Sciatic nerve (tissue), 2 donors: Measurements from ENCODE around the gene MGRN1. TPM values are rescaled to one million over a fixed set of nuclear protein-coding genes. Genes with fewer than 3 reads are reported as not detected.

Source experiments
- ATAC-seq: fragments of 200-7000 bp; cut with Tn5 transposase; one replicate; pipeline ENCODE4 v1.9.1; 2020; ENCODE audit warnings: mild to moderate bottlenecking, moderate library complexity
- DNase-seq: peaks from one replicate; pipeline ENCODE4 v3.0.0-alpha.2; 2020; ENCODE audit warnings: low spot score
- intact Hi-C: fragments of 100-400 bp; cut with DNase I; formaldehyde crosslinking; loops from one replicate; pipeline ENCODE4 v1.14.2; 2022
- total RNA-seq: library from RNA; stranded (reverse); fragmentation: NEBNext Ultra II Directional; extraction: Animal tissue kit (Norgen Biotek cat#: 25700); gene quantifications from one replicate; pipeline ENCODE4 v1.2.1, GENCODE V29; 2021
- donor health status: DM: no; HTN: no; CAD: no.
- donor health status: DM: no; HTN: no; CAD: no.

Gene MGRN1
- total RNA-seq, 1 donor from 2014 or later = 75.3 TPM

DNA sequence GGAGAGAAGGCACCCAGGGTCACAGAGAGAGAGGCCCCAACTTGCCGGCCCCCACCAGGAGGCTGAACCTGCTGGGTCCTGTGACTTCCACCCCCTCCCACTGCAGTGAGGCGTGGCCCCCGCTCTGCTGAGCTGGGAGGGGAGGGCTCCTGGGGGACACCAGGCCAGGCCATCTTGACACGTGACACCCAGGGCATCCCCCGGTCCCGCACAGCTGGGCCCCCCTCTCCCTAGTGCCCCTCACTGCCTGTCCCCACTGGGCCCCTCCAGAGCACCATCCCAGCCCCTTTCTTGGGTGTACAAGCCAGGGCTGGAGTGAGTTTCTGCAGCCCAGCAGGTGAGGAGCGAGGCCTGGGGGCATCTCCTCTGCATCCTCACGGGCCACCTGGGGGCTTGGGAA is 22.3 kb upstream of the MGRN1 start:
- intact Hi-C loops = no loop called here
- DNase-seq = no peak
- peak; percentile 5 for ATAC-seq

GRCh38 chr16:4603624-4604170 is 20.9 kb upstream of the MGRN1 start:
- intact Hi-C loops = no loop called here

DNA sequence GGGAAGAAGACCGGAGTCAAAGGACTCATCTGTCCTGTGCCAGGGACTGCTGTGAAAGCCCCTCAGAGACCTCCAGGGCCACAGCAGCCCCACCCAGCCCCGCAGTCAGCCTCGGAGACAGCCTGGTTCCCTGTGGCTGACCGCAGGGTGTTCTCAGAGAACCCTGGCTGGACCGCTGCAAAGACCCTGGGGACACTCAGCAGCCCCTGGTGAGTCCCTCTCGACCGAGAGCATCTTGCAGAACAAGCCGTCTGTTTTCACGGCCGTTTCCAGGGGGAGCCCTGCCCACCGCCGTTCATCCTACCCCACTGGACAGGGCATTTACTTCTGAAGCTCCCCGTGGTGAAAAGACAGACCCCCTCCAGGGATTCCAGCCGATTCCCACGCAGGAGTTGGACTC is 20.2 kb upstream of the MGRN1 start:
- no peak for DNase-seq
- ATAC-seq = no peak
- intact Hi-C loops = no loop called here

More at GRCh38 chr16:4603624-4604170, 20.9 kb upstream of the MGRN1 start:
- no peak for ATAC-seq
- DNase-seq = no peak

GRCh38 chr16:4606354-4606753 is 18.3 kb upstream of the MGRN1 start:
- ATAC-seq (no peak), DNase-seq (no peak)
- intact Hi-C loops = no loop called here

- intact Hi-C loops = no loop called here
- ATAC-seq (no peak), DNase-seq (no peak)
Measured at GRCh38 chr16:4607841-4608703, 16.6 kb upstream of the MGRN1 start.

- ATAC-seq = no peak
- intact Hi-C loops = no loop called here
- no peak for DNase-seq
Measured at GRCh38 chr16:4608704-4608980, 16.0 kb upstream of the MGRN1 start.

- DNase-seq = peak; percentile 59
- ATAC-seq = no peak
- intact Hi-C loops = no loop called here
Measured at GRCh38 chr16:4609200-4610010, 15.2 kb upstream of the MGRN1 start.

DNA sequence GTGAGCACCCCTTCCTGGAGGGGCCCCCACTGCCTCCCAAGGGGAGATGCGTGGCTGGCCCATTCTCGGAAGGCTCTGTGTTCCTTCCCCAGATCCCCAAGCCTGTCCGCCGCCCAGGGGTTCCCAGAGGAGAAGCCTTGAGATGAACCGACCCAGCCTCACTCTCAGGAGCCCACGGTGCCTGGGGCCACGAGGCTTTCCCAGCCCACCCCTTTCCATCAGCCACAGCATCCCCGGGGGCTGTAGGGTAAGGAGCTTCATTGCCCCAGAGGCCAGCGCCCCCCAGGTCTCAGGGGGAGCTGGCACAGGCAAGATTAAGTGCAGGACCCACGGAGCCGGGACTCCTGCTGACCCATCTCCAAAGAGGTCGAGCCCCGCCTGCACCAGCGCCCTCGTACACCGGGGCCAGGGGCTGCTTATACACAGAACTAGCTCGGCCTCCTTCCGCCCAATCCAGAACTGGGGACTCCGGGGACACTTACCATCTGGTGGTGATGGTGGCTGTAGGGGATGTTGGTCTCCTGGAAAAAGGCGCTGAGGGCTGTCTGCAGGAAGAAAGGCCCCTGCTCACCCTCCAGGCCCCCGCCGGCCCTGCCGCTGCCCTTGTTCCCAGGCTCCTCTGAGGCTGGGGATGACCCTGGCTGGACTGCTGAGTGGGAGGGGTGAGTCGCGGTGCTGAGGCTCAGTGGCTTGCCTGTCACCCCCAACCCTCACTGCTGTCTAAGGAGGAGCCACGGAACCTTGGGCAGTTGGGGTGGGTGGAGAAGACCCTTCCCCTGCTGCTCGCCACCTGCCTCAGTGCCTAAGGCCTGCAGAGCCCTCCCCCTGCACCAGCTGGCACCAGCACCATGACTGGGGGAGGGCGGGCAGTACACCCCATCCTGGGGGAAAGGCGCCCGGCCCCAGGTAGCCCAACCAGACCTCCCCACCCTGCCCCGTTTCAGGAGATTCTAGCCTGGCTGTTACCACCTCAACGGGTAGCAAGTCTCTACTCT is 14.3 kb upstream of the MGRN1 start:
- no peak for ATAC-seq
- DNase-seq = no peak
- intact Hi-C loops = no loop called here

DNA sequence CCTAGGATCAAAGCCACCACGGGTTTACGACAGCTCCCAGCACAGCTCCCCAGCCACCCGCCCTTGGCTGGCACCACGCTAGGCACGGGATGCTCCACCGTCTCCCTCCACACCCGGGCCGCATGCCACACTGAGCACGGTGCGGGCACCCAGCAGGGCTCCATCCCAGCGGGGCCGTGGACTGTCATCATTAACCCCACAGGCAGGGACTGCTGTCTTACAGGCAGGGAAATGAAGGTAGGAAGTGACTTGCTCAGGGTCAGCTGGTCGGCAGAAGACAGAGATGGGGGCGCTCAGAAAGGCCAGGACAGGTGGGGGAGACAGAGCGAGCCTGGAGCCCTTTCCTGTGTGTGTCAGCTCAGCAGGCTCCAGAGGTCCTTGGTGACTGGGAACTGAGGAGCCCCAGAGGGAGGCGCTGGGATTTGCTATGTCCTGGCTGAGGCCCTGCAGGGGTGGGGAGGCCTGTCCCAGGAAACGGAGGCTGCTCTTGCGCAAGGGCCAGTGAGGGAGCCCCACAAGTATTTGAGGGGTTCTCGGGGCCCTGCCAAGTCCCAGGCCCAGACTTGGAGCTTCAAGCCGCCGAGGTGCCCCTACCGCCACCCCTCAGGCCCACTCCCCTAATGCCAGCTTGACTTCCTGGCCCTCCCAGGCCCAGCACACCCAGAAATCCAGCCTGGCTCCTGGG is 13.1 kb upstream of the MGRN1 start:
- intact Hi-C loops = no loop called here
- DNase-seq (no peak), ATAC-seq (no peak)

GRCh38 chr16:4612474-4612931 is 12.1 kb upstream of the MGRN1 start:
- no peak for ATAC-seq
- no peak for DNase-seq
- intact Hi-C loops = no loop called here

DNA sequence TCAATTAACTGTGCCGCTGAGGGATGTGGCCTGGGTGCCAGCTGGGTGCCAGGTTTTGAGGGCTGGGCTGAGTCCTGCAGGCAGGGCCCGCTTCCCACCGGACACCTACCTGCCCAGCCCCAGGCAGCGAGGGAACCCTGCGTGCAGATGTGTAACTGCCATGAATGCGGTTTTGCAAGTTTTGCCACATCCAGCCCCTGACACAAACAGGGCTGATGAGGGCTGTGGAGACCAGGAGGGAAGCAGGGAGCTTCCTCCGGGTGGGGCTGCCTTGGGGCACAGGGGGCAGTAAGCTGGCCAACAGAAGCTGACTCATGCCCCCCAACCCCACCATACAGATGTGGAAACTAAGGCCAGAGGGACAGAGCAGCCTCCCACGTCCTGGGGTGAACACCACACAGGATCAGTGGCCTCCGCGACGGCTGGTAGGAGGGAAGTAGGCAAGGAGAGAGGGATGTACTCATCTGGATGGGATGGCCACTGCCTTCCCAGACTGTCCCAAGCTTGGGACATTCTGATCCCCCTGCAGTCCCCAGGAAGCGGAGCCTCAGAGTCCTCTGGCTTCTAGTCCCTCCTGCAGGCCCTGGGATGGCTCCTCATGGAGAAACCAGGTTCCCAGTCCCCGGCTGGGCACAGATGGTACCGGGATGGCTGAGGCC is 11.5 kb upstream of the MGRN1 start:
- DNase-seq (no peak), ATAC-seq (no peak)
- intact Hi-C loops = no loop called here

DNA sequence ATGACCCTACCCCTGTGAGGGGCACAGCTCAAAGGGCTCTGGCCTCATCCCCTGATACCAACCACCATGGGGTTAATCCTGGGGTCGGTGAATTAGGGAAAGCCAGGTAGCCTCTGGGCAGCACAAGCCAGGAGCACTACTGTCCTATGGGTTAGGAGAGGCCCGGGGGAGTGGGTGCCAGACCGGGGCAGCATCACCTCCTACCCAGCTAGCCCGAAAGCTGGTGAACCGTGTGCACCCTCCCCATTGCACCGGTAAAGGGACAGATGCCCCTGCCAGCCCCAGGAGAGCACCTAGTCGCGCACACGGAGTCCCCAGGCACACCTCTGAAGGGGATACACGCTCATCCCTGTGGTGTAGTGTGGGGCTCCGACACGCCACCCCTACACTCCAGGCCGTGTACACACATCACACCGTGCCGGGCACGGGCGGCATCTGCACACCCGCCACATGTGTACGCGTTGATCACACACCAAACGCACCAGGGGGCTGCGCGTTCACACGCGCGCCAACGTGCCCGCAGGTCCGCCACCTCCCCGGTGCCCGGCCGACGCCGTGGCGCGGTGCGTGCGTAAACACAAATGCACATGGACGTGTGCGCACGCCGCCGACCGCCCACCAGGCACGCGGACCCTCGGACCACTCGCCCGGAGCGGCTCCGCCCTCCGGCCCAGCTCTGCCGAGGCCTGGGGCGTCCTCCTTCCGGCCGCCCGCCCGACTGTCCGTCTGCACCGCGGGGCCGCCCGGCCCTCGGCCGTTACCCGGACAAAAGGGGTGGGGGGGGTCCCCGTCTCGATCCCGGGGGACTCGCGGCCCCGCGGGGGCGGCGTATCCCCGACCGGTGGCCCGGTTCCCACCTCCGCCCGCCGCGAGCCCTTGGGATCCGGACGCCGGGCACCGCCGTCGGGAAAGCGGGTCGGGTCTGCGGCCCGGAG is 10.7 kb upstream of the MGRN1 start:
- intact Hi-C loops = no loop called here

GRCh38 chr16:4614571-4615383 is 9.8 kb upstream of the MGRN1 start, which contains the start of gene UBALD1:
UBALD1 (minus strand) TSS chr16:4614888; CDS start chr16:4614797, 91 bp downstream.
- intact Hi-C loops = no loop called here
- DNase-seq = peak; percentile 86
- ATAC-seq = peak; percentile 68

More for the DNA sequence above, 10.7 kb upstream of the MGRN1 start:
- ATAC-seq (no peak), DNase-seq (no peak)

DNA sequence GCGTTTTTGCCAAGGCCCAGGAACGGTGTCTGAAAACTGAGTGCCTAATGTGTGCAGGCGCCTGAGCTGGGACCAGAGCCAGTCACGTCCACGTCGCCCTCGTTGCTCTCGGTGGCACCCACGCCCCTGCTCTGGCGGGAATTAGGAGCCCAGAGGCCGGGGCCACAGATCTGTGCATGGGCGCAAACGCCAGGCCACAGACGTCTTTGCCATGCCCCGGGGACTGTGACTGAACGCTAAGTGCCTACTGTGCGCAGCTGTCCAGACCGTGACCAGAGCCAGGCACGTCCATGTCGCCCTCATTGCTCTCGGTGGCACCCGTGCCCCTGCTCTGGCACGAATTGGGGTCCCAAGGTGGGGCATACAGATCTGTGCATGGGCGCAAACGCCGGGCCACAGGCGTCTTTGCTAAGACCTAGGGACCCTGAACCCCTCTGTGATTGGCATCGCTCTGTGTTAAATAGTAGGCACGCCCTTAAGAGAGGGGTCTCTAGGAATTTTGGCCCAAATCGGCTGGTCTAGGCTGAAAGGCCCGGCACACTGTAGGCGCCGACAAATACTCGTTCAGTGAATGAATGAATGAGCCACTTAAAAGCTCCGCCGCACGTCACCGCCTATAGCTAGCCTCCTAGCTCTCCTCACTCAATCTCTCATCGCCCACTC is 9.1 kb upstream of the MGRN1 start:
- ATAC-seq (peak; percentile 0), DNase-seq (peak; percentile 77)
- intact Hi-C loops = no loop called here

GRCh38 chr16:4616047-4616811 is 8.4 kb upstream of the MGRN1 start:
- intact Hi-C loops = no loop called here
- peak; percentile 99 for DNase-seq
- ATAC-seq = peak; percentile 93
